HepG2 (cell line): ENCODE results near the gene PPIA. TPM values are rescaled to one million over a fixed set of nuclear protein-coding genes. Genes with fewer than 3 reads are reported as not detected.

Source experiments
- AGO1 ChIP-seq: fragments of 200-400 bp; formaldehyde crosslinking; IDR thresholded peaks from 2 replicates; pipeline ENCODE4 v1.6.1; 2017; ENCODE audit warnings: mild to moderate bottlenecking, low read depth, low read length, moderate library complexity; ENCODE audit not compliant: poor library complexity, severe bottlenecking
- ATAD3A ChIP-seq: sonication (generic); formaldehyde crosslinking; IDR thresholded peaks from 2 replicates; pipeline ENCODE4 v1.4.0; 2020; ENCODE audit warnings: missing genetic modification reagents
- HMG20A ChIP-seq: IDR thresholded peaks from 2 replicates; pipeline ENCODE4 v1.6.1; 2016; ENCODE audit warnings: borderline replicate concordance
- HMG20B ChIP-seq: conservative IDR thresholded peaks from 2 replicates; pipeline ENCODE4 v1.6.1; 2016; ENCODE audit warnings: missing genetic modification reagents, missing compliant biosample characterization
- MEF2D ChIP-seq: sonication (generic); formaldehyde crosslinking; IDR thresholded peaks from 2 replicates; pipeline ENCODE4 v1.5.1; 2020; ENCODE audit warnings: mild to moderate bottlenecking, missing genetic modification reagents
- MLLT10 ChIP-seq: sonication (generic); formaldehyde crosslinking; IDR thresholded peaks from 2 replicates; pipeline ENCODE4 v1.4.0; 2020; ENCODE audit warnings: missing genetic modification reagents
- MXD3 ChIP-seq: IDR thresholded peaks from 2 replicates; pipeline ENCODE4 v1.6.1; 2016; ENCODE audit warnings: mild to moderate bottlenecking, missing biosample characterization, missing genetic modification reagents
- PAF1 ChIP-seq: IDR thresholded peaks from 2 replicates; pipeline ENCODE4 v1.6.1; 2016; ENCODE audit warnings: missing genetic modification reagents, missing compliant biosample characterization
- PHF21A ChIP-seq: sonication (generic); formaldehyde crosslinking; IDR thresholded peaks from 2 replicates; pipeline ENCODE4 v1.5.0; 2020; ENCODE audit warnings: mild to moderate bottlenecking, missing genetic modification reagents
- RNF2 ChIP-seq: fragments of 450-650 bp; conservative IDR thresholded peaks from 2 replicates; pipeline ENCODE4 v1.6.1; 2016; ENCODE audit warnings: low read depth
- SP1 ChIP-seq, 2 experiments: fragments of 450-650 bp in 1 of 2; sonication (generic) in 1 of 2; formaldehyde crosslinking in 1 of 2; IDR thresholded peaks; 2 replicates each; pipeline versions ENCODE4 v1.4.0 to v1.6.1; 2016 to 2020; ENCODE audit warnings: missing genetic modification reagents in 1 of 2
- STAT5B ChIP-seq: sonication (generic); formaldehyde crosslinking; IDR thresholded peaks from 2 replicates; pipeline ENCODE4 v1.4.0; 2020; ENCODE audit warnings: missing genetic modification reagents
- TGIF2 ChIP-seq: IDR thresholded peaks from 2 replicates; pipeline ENCODE4 v1.6.1; 2016; ENCODE audit warnings: control low read depth, missing compliant biosample characterization
- U2AF2 ChIP-seq: fragments of 200-400 bp; formaldehyde crosslinking; IDR thresholded peaks from 2 replicates; pipeline ENCODE4 v1.6.1; 2017; ENCODE audit warnings: low read depth, mild to moderate bottlenecking, low read length
- ZFP37 ChIP-seq: sonication (generic); formaldehyde crosslinking; IDR thresholded peaks from 2 replicates; pipeline ENCODE4 v1.4.0; 2020; ENCODE audit warnings: missing genetic modification reagents, borderline replicate concordance
- ZNF232 ChIP-seq: sonication (generic); formaldehyde crosslinking; IDR thresholded peaks from 2 replicates; pipeline ENCODE4 v1.4.0; 2020; ENCODE audit warnings: missing genetic modification reagents, borderline replicate concordance
- ZNF329 ChIP-seq: sonication (generic); formaldehyde crosslinking; IDR thresholded peaks from 2 replicates; pipeline ENCODE4 v1.9.0; 2021; ENCODE audit warnings: low read depth, mild to moderate bottlenecking, missing genetic modification reagents
- ZNF546 ChIP-seq: sonication (generic); formaldehyde crosslinking; conservative IDR thresholded peaks from 2 replicates; pipeline ENCODE4 v1.8.1; 2023; ENCODE audit warnings: mild to moderate bottlenecking, missing genetic modification reagents
- ZNF761 ChIP-seq: sonication (generic); formaldehyde crosslinking; conservative IDR thresholded peaks from 2 replicates; pipeline ENCODE4 v1.4.0; 2020; ENCODE audit warnings: mild to moderate bottlenecking, missing genetic modification reagents
- ZNF777 ChIP-seq: sonication (generic); formaldehyde crosslinking; IDR thresholded peaks from 2 replicates; pipeline ENCODE4 v1.4.0; 2020; ENCODE audit warnings: missing genetic modification reagents
- polyA plus RNA-seq, 8 experiments: library from polyadenylated mRNA; depleted of rRNA in 3 of 8; stranded (reverse) in 7 of 8; unstranded in 1 of 8; fragments of >200 nt; fragmentation: Illumina TruSeq in 4 of 8; extraction: Trizol in 4 of 8; gene quantifications; 2 replicates each; pipeline versions ENCODE4 v1.2.1 to v1.2.3, GENCODE V29; 2011 to 2016; ENCODE audit warnings: low read depth in 4 of 8, missing spikeins in 1 of 8, mixed read lengths in 1 of 8; ENCODE audit not compliant: insufficient read depth in 1 of 8
- total RNA-seq, 5 experiments: library from RNA; depleted of rRNA; stranded (reverse); fragments of >200 nt; fragmentation: Illumina TruSeq; extraction: Trizol; gene quantifications; 2 replicates each; pipeline ENCODE4 v1.2.3, GENCODE V29; 2016; ENCODE audit warnings: low read depth in 1 of 5
- TF ChIP-seq, protein P1 (sequence below): fragments of 450-650 bp; IDR thresholded peaks from 2 replicates; pipeline ENCODE4 v1.6.1; 2016
- TF ChIP-seq, protein P2 (sequence below): sonication (generic); formaldehyde crosslinking; IDR thresholded peaks from 2 replicates; pipeline ENCODE4 v1.5.0; 2020; ENCODE audit warnings: missing genetic modification reagents
- TF ChIP-seq, protein P3 (sequence below): sonication (generic); formaldehyde crosslinking; IDR thresholded peaks from 2 replicates; pipeline ENCODE4 v1.9.0; 2021; ENCODE audit warnings: missing genetic modification reagents, borderline replicate concordance
- TF ChIP-seq, protein P4 (sequence below): IDR thresholded peaks from 2 replicates; pipeline ENCODE4 v1.6.1; 2016; ENCODE audit warnings: low read depth, control low read depth

PPIA gene
- total and polyA plus RNA-seq, 2 of the 13 experiments (the other 11 are each of a cell fraction or from before 2014, with no cell fraction given): 2,268 to 3,010 TPM

DNA sequence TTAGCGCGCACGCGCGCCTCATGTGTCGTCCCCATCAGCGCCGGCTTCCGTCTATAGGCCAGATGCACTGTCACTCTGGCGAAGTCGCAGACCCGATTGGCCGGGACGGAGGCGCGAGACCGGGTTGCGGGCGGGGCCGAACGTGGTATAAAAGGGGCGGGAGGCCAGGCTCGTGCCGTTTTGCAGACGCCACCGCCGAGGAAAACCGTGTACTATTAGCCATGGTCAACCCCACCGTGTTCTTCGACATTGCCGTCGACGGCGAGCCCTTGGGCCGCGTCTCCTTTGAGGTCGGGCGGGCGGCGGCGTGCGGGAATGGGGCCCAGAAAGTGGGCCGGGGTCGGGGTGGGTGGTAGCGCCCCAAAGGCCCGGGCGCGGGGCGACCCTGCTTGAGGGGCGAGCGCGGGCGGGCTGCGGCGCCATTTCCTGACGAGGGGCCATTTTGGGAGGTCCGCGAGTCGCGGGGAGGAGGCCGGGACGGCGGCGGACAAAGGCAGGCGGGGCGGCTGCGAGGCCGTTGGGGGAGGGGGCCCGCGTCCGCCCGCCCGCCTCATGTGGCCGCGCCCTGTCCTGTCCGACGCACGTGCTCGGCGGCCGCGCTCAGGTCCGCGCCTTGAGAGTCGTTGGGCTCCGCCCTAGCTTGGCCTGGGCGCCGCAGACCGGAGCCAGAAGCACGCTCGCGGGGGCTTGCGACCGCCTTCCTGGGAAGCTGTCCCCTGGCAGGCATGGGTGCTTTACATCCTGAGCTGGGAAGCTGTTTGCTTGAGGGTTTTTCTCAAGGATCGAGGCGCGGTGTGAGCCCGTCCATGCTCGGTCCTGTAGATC is at the start of gene PPIA (continued):
- TF ChIP-seq, protein P1, sequence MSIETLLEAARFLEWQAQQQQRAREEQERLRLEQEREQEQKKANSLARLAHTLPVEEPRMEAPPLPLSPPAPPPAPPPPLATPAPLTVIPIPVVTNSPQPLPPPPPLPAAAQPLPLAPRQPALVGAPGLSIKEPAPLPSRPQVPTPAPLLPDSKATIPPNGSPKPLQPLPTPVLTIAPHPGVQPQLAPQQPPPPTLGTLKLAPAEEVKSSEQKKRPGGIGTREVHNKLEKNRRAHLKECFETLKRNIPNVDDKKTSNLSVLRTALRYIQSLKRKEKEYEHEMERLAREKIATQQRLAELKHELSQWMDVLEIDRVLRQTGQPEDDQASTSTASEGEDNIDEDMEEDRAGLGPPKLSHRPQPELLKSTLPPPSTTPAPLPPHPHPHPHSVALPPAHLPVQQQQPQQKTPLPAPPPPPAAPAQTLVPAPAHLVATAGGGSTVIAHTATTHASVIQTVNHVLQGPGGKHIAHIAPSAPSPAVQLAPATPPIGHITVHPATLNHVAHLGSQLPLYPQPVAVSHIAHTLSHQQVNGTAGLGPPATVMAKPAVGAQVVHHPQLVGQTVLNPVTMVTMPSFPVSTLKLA: peak; percentile 63
- TF ChIP-seq MXD3 (CRISPR knock-in tag): peak; percentile 88
- TF ChIP-seq RNF2: peak; percentile 59
- TF ChIP-seq, protein P2, sequence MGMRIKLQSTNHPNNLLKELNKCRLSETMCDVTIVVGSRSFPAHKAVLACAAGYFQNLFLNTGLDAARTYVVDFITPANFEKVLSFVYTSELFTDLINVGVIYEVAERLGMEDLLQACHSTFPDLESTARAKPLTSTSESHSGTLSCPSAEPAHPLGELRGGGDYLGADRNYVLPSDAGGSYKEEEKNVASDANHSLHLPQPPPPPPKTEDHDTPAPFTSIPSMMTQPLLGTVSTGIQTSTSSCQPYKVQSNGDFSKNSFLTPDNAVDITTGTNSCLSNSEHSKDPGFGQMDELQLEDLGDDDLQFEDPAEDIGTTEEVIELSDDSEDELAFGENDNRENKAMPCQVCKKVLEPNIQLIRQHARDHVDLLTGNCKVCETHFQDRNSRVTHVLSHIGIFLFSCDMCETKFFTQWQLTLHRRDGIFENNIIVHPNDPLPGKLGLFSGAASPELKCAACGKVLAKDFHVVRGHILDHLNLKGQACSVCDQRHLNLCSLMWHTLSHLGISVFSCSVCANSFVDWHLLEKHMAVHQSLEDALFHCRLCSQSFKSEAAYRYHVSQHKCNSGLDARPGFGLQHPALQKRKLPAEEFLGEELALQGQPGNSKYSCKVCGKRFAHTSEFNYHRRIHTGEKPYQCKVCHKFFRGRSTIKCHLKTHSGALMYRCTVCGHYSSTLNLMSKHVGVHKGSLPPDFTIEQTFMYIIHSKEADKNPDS (CRISPR knock-in tag): peak; percentile 59; the same call in 1 of the 2 replicates
- TF ChIP-seq TGIF2 (CRISPR knock-in tag): no peak
- no peak for TF ChIP-seq ATAD3A (CRISPR knock-in tag)
- no peak for TF ChIP-seq HMG20A (CRISPR knock-in tag)
- no peak; the same call in none of the 2 replicates for TF ChIP-seq ZNF329 (CRISPR knock-in tag)
- TF ChIP-seq PHF21A (CRISPR knock-in tag): 0 out of 2 replicates have a peak, but pooled peaks have one; percentile 6
- TF ChIP-seq STAT5B (CRISPR knock-in tag): 0 out of 2 replicates have a peak, but pooled peaks have one; percentile 75
- TF ChIP-seq ZNF546 (CRISPR knock-in tag): no peak
- TF ChIP-seq, protein P3, sequence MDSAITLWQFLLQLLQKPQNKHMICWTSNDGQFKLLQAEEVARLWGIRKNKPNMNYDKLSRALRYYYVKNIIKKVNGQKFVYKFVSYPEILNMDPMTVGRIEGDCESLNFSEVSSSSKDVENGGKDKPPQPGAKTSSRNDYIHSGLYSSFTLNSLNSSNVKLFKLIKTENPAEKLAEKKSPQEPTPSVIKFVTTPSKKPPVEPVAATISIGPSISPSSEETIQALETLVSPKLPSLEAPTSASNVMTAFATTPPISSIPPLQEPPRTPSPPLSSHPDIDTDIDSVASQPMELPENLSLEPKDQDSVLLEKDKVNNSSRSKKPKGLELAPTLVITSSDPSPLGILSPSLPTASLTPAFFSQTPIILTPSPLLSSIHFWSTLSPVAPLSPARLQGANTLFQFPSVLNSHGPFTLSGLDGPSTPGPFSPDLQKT: peak; percentile 73; the same call in 1 of the 2 replicates
- peak; percentile 69; the same call in 1 of the 2 replicates for TF ChIP-seq ZFP37 (CRISPR knock-in tag)
- peak; percentile 59; the same call in 1 of the 2 replicates for TF ChIP-seq ZNF777 (CRISPR knock-in tag)
- TF ChIP-seq AGO1: peak; percentile 90
- TF ChIP-seq SP1 (IDR thresholded peaks at IDR 0.05): no peak
- peak; percentile 87 for TF ChIP-seq SP1 (CRISPR knock-in tag; IDR thresholded peaks at IDR 0.05)
- TF ChIP-seq MEF2D (CRISPR knock-in tag): no peak
- peak; percentile 78; the same call in 1 of the 2 replicates for TF ChIP-seq ZNF232 (CRISPR knock-in tag)
- no peak for TF ChIP-seq PAF1
- TF ChIP-seq MLLT10: no peak
- TF ChIP-seq U2AF2: no peak
- TF ChIP-seq HMG20B (CRISPR knock-in tag): 0 out of 2 replicates have a peak, but pooled peaks have one; percentile 20
- TF ChIP-seq, protein P4, sequence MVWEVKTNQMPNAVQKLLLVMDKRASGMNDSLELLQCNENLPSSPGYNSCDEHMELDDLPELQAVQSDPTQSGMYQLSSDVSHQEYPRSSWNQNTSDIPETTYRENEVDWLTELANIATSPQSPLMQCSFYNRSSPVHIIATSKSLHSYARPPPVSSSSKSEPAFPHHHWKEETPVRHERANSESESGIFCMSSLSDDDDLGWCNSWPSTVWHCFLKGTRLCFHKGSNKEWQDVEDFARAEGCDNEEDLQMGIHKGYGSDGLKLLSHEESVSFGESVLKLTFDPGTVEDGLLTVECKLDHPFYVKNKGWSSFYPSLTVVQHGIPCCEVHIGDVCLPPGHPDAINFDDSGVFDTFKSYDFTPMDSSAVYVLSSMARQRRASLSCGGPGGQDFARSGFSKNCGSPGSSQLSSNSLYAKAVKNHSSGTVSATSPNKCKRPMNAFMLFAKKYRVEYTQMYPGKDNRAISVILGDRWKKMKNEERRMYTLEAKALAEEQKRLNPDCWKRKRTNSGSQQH (CRISPR knock-in tag): no peak
- peak; percentile 43; the same call in 1 of the 2 replicates for TF ChIP-seq ZNF761
